ENCODE measurements around the gene AUTS2. TPM values are rescaled to one million over a fixed set of nuclear protein-coding genes. Genes with fewer than 3 reads are reported as not detected.

AUTS2 gene
- total and polyA plus RNA-seq, 4 experiments from 2014 or later = 3.4 to 35.2 (median 25.5) TPM

GRCh38 chr7:69823151-69823744 is 225.0 kb downstream of the AUTS2 start:
- H3K4me3 ChIP-seq (ENCODE audit: low read length in 2 of 2) = no peak overlapping the region
- DNase-seq = no peak
- ChIA-PET CTCF (ENCODE audit: partially characterized antibody) (interaction anchor here (0.7 kb wide), 1 partner anchor 27 kb away, joined by 3 read pairs; no protein-coding TSS in a partner anchor), POLR2A (ENCODE audit: partially characterized antibody) (no interaction called here)
- H3K27ac ChIP-seq (ENCODE audit: low read depth, low read length) = no peak overlapping the region
- intact Hi-C loops (cut with micrococcal nuclease) = no loop called here
- no peaks in the 10 kb centered on the region for H3K9me3 ChIP-seq (ENCODE audit: control insufficient read depth in 1 of 2, low read length in 2 of 2)
- peak overlapping the region in 1 of 7 donors; percentile 31 for H3K27ac Mint-ChIP-seq
- H3K9me3 Mint-ChIP-seq = peaks cover 0 to 6% (median 0%) of the 10 kb centered on the region in 8 donors
- peaks cover 5 to 16% (median 10%) of the 10 kb centered on the region in 4 donors for H3K4me1 Mint-ChIP-seq
- no peaks in the 10 kb centered on the region for H3K4me1 ChIP-seq (ENCODE audit: insufficient read depth, low read length)
- H3K4me3 Mint-ChIP-seq = peak overlapping the region in 7 of 8 donors; percentile 3 to 83 (median 74)
- no peaks in the 10 kb centered on the region for H3K36me3 Mint-ChIP-seq
- no peaks in the 10 kb centered on the region for H3K27me3 ChIP-seq (ENCODE audit: insufficient read depth, low read length)
- H3K36me3 ChIP-seq (ENCODE audit: insufficient read depth, low read length) = no peaks in the 10 kb centered on the region
- H3K27me3 Mint-ChIP-seq = peaks cover 0 to 1% of the 10 kb centered on the region in 2 donors

GRCh38 chr7:69825113-69825972 is 227.1 kb downstream of the AUTS2 start:
- intact Hi-C loops (cut with micrococcal nuclease) = no loop called here
- H3K36me3 ChIP-seq (ENCODE audit: insufficient read depth, low read length) = no peaks in the 10 kb centered on the region
- H3K9me3 ChIP-seq (ENCODE audit: control insufficient read depth in 1 of 2, low read length in 2 of 2) = no peaks in the 10 kb centered on the region
- Mint-ChIP-seq H3K27me3 (peaks cover 0 to 1% of the 10 kb centered on the region in 2 donors), H3K9me3 (peaks cover 0 to 6% (median 0%) of the 10 kb centered on the region in 8 donors), H3K4me3 (peak overlapping the region in 2 of 8 donors; percentile 74 to 83), H3K4me1 (peaks cover 5 to 16% (median 10%) of the 10 kb centered on the region in 4 donors), H3K27ac (peak overlapping the region in 1 of 7 donors; percentile 11), H3K36me3 (no peaks in the 10 kb centered on the region)
- no peak for DNase-seq
- H3K27me3 ChIP-seq (ENCODE audit: insufficient read depth, low read length) = no peaks in the 10 kb centered on the region
- ChIA-PET CTCF (ENCODE audit: partially characterized antibody) (no interaction called here), POLR2A (ENCODE audit: partially characterized antibody) (no interaction called here)
- no peak overlapping the region for H3K4me3 ChIP-seq (ENCODE audit: low read length in 2 of 2)
- no peaks in the 10 kb centered on the region for H3K4me1 ChIP-seq (ENCODE audit: insufficient read depth, low read length)
- no peak overlapping the region for H3K27ac ChIP-seq (ENCODE audit: low read depth, low read length)

GRCh38 chr7:69826283-69826682 is 228.0 kb downstream of the AUTS2 start:
- DNase-seq = no peak
- H3K27ac Mint-ChIP-seq = no peak overlapping the region
- POLR2A ChIA-PET (ENCODE audit: partially characterized antibody) = no interaction called here
- H3K36me3 ChIP-seq (ENCODE audit: insufficient read depth, low read length) = no peaks in the 10 kb centered on the region
- no peak overlapping the region for H3K4me3 Mint-ChIP-seq
- no peaks in the 10 kb centered on the region for H3K36me3 Mint-ChIP-seq
- H3K4me3 ChIP-seq (ENCODE audit: low read length in 2 of 2) = no peak overlapping the region
- CTCF ChIA-PET (ENCODE audit: partially characterized antibody) = interaction anchor here (1.4 kb wide), 1 partner anchor 8 kb away, joined by 4 read pairs; no protein-coding TSS in a partner anchor
- H3K27ac ChIP-seq (ENCODE audit: low read depth, low read length) = no peak overlapping the region
- peaks cover 0 to 6% (median 0%) of the 10 kb centered on the region in 8 donors for H3K9me3 Mint-ChIP-seq
- no peaks in the 10 kb centered on the region for H3K27me3 Mint-ChIP-seq
- intact Hi-C loops (cut with micrococcal nuclease) = no loop called here
- H3K9me3 ChIP-seq (ENCODE audit: control insufficient read depth in 1 of 2, low read length in 2 of 2) = no peaks in the 10 kb centered on the region
- no peaks in the 10 kb centered on the region for H3K4me1 ChIP-seq (ENCODE audit: insufficient read depth, low read length)
- H3K27me3 ChIP-seq (ENCODE audit: insufficient read depth, low read length) = no peaks in the 10 kb centered on the region
- H3K4me1 Mint-ChIP-seq = peaks cover 5 to 16% (median 10%) of the 10 kb centered on the region in 4 donors

GRCh38 chr7:69827140-69827539 is 228.9 kb downstream of the AUTS2 start:
- Histone ChIP-seq H3K27me3 (ENCODE audit: insufficient read depth, low read length) (no peaks in the 10 kb centered on the region), H3K27ac (ENCODE audit: low read depth, low read length) (no peak overlapping the region), H3K36me3 (ENCODE audit: insufficient read depth, low read length) (no peaks in the 10 kb centered on the region), H3K4me3 (ENCODE audit: low read length in 2 of 2) (no peak overlapping the region), H3K4me1 (ENCODE audit: insufficient read depth, low read length) (no peaks in the 10 kb centered on the region), H3K9me3 (ENCODE audit: control insufficient read depth in 1 of 2, low read length in 2 of 2) (no peaks in the 10 kb centered on the region)
- no peaks in the 10 kb centered on the region for H3K27me3 Mint-ChIP-seq
- no peak overlapping the region for H3K4me3 Mint-ChIP-seq
- intact Hi-C loops (cut with micrococcal nuclease) = no loop called here
- ChIA-PET CTCF (ENCODE audit: partially characterized antibody) (interaction anchor here (1.4 kb wide), 1 partner anchor 9 kb away, joined by 4 read pairs; no protein-coding TSS in a partner anchor), POLR2A (ENCODE audit: partially characterized antibody) (no interaction called here)
- no peak overlapping the region for H3K27ac Mint-ChIP-seq
- DNase-seq = no peak
- H3K9me3 Mint-ChIP-seq = peaks cover 0 to 6% (median 0%) of the 10 kb centered on the region in 8 donors
- H3K4me1 Mint-ChIP-seq = peaks cover 5 to 16% (median 10%) of the 10 kb centered on the region in 4 donors
- H3K36me3 Mint-ChIP-seq = no peaks in the 10 kb centered on the region

GRCh38 chr7:69827558-69827957 is 229.3 kb downstream of the AUTS2 start:
- Histone ChIP-seq H3K4me3 (ENCODE audit: low read length in 2 of 2) (no peak overlapping the region), H3K27me3 (ENCODE audit: insufficient read depth, low read length) (no peaks in the 10 kb centered on the region), H3K9me3 (ENCODE audit: control insufficient read depth in 1 of 2, low read length in 2 of 2) (no peaks in the 10 kb centered on the region), H3K27ac (ENCODE audit: low read depth, low read length) (no peak overlapping the region), H3K36me3 (ENCODE audit: insufficient read depth, low read length) (no peaks in the 10 kb centered on the region), H3K4me1 (ENCODE audit: insufficient read depth, low read length) (no peaks in the 10 kb centered on the region)
- POLR2A ChIA-PET (ENCODE audit: partially characterized antibody) = no interaction called here
- H3K27ac Mint-ChIP-seq = no peak overlapping the region
- H3K27me3 Mint-ChIP-seq = no peaks in the 10 kb centered on the region
- no peaks in the 10 kb centered on the region for H3K36me3 Mint-ChIP-seq
- no peak overlapping the region for H3K4me3 Mint-ChIP-seq
- no peak for DNase-seq
- intact Hi-C loops (cut with micrococcal nuclease) = no loop called here
- peaks cover 5 to 14% (median 9%) of the 10 kb centered on the region in 4 donors for H3K4me1 Mint-ChIP-seq
- H3K9me3 Mint-ChIP-seq = peaks cover 0 to 6% (median 0%) of the 10 kb centered on the region in 8 donors
- CTCF ChIA-PET (ENCODE audit: partially characterized antibody) = interaction anchor here (1.4 kb wide), 1 partner anchor 9 kb away, joined by 4 read pairs; no protein-coding TSS in a partner anchor

- Mint-ChIP-seq H3K27ac (no peak overlapping the region), H3K4me3 (no peak overlapping the region), H3K36me3 (no peaks in the 10 kb centered on the region), H3K27me3 (no peaks in the 10 kb centered on the region), H3K4me1 (no peaks in the 10 kb centered on the region), H3K9me3 (peaks cover 0 to 3% (median 0%) of the 10 kb centered on the region in 8 donors)
- Histone ChIP-seq H3K4me3 (ENCODE audit: low read length in 2 of 2) (no peak overlapping the region), H3K9me3 (ENCODE audit: control insufficient read depth in 1 of 2, low read length in 2 of 2) (no peaks in the 10 kb centered on the region), H3K4me1 (ENCODE audit: insufficient read depth, low read length) (no peaks in the 10 kb centered on the region), H3K36me3 (ENCODE audit: insufficient read depth, low read length) (no peaks in the 10 kb centered on the region), H3K27ac (ENCODE audit: low read depth, low read length) (no peak overlapping the region), H3K27me3 (ENCODE audit: insufficient read depth, low read length) (no peaks in the 10 kb centered on the region)
- no peak for DNase-seq
- intact Hi-C loops (cut with micrococcal nuclease) = no loop called here
- ChIA-PET POLR2A (ENCODE audit: partially characterized antibody) (no interaction called here), CTCF (ENCODE audit: partially characterized antibody) (no interaction called here)
Measured at GRCh38 chr7:69832356-69832755, 234.1 kb downstream of the AUTS2 start.

GRCh38 chr7:69833964-69834363 is 235.7 kb downstream of the AUTS2 start:
- H3K4me1 Mint-ChIP-seq = no peaks in the 10 kb centered on the region
- no peaks in the 10 kb centered on the region for H3K27me3 Mint-ChIP-seq
- CTCF ChIA-PET (ENCODE audit: partially characterized antibody) = interaction anchor here (0.9 kb wide), 1 partner anchor 8 kb away, joined by 3 read pairs; no protein-coding TSS in a partner anchor
- Histone ChIP-seq H3K36me3 (ENCODE audit: insufficient read depth, low read length) (no peaks in the 10 kb centered on the region), H3K9me3 (ENCODE audit: control insufficient read depth in 1 of 2, low read length in 2 of 2) (no peaks in the 10 kb centered on the region), H3K27ac (ENCODE audit: low read depth, low read length) (no peak overlapping the region), H3K4me1 (ENCODE audit: insufficient read depth, low read length) (no peaks in the 10 kb centered on the region), H3K4me3 (ENCODE audit: low read length in 2 of 2) (no peak overlapping the region), H3K27me3 (ENCODE audit: insufficient read depth, low read length) (no peaks in the 10 kb centered on the region)
- H3K36me3 Mint-ChIP-seq = no peaks in the 10 kb centered on the region
- DNase-seq = no peak
- peaks cover 0 to 1% (median 0%) of the 10 kb centered on the region in 8 donors for H3K9me3 Mint-ChIP-seq
- POLR2A ChIA-PET (ENCODE audit: partially characterized antibody) = no interaction called here
- intact Hi-C loops (cut with micrococcal nuclease) = no loop called here
- H3K4me3 Mint-ChIP-seq = no peak overlapping the region
- no peak overlapping the region for H3K27ac Mint-ChIP-seq

Measured in CD4-positive, alpha-beta memory T cell (primary cell).